Thyroid gland (tissue), 4 donors: ENCODE results near the gene CD300LB. TPM values are rescaled to one million over a fixed set of nuclear protein-coding genes. Genes with fewer than 3 reads are reported as not detected.

Source experiments
- DNase-seq, 2 donors: peaks; one replicate each; pipeline ENCODE4 v3.0.0-alpha.2; 2019
- H3K27ac ChIP-seq, 3 donors: fragments of 200-600 bp; sonication (generic); 1 replicate in 2 of 3; 2 replicates in 1 of 3; pipeline ENCODE4 v1.5.1; 2016 to 2019; ENCODE audit warnings: mild to moderate bottlenecking in 1 of 3, moderate library complexity in 1 of 3
- H3K27me3 ChIP-seq: fragments of 200-600 bp; sonication (generic); one replicate; pipeline ENCODE4 v1.5.1; 2019
- H3K36me3 ChIP-seq, 2 donors: fragments of 200-600 bp; sonication (generic); one replicate each; pipeline ENCODE4 v1.5.1; 2016 to 2019
- H3K4me1 ChIP-seq, 2 donors: fragments of 200-600 bp; sonication (generic); one replicate each; pipeline ENCODE4 v1.5.1; 2017 to 2019
- H3K4me3 ChIP-seq, 3 donors: fragments of 200-600 bp; sonication (generic); replicated peaks in 1 of 3; 1 replicate in 2 of 3; 2 replicates in 1 of 3; pipeline ENCODE4 v1.5.1; 2016; ENCODE audit warnings: mild to moderate bottlenecking in 1 of 3
- H3K9me3 ChIP-seq: fragments of 200-600 bp; sonication (generic); one replicate; pipeline ENCODE4 v1.5.1; 2017
- POLR2A ChIP-seq, 2 donors: fragments of 450-650 bp; IDR thresholded peaks; one replicate each; pipeline ENCODE4 v1.6.1; 2017; ENCODE audit warnings: antibody characterized with exemption in 2 of 2, mild to moderate bottlenecking in 2 of 2, moderate library complexity in 1 of 2
- WGBS, 2 donors: methylation state at CpG; one replicate each; pipeline ENCODE4 v1.1.5; 2017; 5-methylcytosine and 5-hydroxymethylcytosine counted together
- intact Hi-C: fragments of 100-400 bp; cut with DNase I; formaldehyde crosslinking; loops from one replicate; pipeline ENCODE4 v1.15.1; 2023
- total RNA-seq, 4 donors: library from RNA; depleted of rRNA; stranded (reverse); fragments of >200 nt; gene quantifications; one replicate each; pipeline ENCODE4 v1.2.3, GENCODE V29; 2016
- TF ChIP-seq, protein P1 (sequence below), 6 experiments: fragments of 200-600 bp in 3 of 6; fragments of 450-650 bp in 3 of 6; sonication (generic) in 3 of 6; IDR thresholded peaks; one replicate each; pipeline ENCODE4 v1.5.1; 2016 to 2019; ENCODE audit warnings: antibody characterized with exemption in 6 of 6, mild to moderate bottlenecking in 2 of 6, inconsistent platforms in 1 of 6, moderate library complexity in 1 of 6

Gene CD300LB
- total RNA-seq, 4 donors from 2014 or later: not detected

DNA sequence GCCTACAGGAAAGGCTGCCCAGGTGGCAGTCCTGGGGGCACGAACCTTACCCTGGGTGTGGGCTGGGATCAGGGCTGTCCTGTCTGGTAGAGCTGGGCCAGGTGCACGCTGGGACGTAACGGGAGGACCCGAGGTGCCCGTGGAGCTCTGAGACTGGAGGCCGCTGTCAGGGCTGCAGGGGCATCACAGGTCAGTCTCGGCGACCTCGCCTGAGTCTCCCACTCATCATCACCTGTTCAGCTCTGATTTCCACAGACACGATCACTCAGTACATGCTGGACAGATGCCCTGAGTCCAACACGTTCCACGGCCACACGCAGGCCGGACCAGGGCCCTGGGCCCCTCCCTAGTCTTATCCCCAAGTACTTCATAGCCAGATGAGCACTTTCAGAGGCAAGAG is 19.3 kb upstream of the CD300LB start:
- no peak for DNase-seq
- Histone ChIP-seq H3K27me3 (no peaks in the 10 kb centered on the region), H3K27ac (no peak overlapping the region), H3K36me3 (no peaks in the 10 kb centered on the region), H3K9me3 (no peaks in the 10 kb centered on the region), H3K4me3 (no peak overlapping the region), H3K4me1 (peaks cover 0 to 5% of the 10 kb centered on the region in 2 donors)
- WGBS, 2 donors: 74 to 89% methylated on average over 13 to 15 of the region's 15 CpGs
- TF ChIP-seq, protein P1, sequence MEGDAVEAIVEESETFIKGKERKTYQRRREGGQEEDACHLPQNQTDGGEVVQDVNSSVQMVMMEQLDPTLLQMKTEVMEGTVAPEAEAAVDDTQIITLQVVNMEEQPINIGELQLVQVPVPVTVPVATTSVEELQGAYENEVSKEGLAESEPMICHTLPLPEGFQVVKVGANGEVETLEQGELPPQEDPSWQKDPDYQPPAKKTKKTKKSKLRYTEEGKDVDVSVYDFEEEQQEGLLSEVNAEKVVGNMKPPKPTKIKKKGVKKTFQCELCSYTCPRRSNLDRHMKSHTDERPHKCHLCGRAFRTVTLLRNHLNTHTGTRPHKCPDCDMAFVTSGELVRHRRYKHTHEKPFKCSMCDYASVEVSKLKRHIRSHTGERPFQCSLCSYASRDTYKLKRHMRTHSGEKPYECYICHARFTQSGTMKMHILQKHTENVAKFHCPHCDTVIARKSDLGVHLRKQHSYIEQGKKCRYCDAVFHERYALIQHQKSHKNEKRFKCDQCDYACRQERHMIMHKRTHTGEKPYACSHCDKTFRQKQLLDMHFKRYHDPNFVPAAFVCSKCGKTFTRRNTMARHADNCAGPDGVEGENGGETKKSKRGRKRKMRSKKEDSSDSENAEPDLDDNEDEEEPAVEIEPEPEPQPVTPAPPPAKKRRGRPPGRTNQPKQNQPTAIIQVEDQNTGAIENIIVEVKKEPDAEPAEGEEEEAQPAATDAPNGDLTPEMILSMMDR (IDR thresholded peaks at IDR 0.05): no peak
- no peak for TF ChIP-seq POLR2A (IDR thresholded peaks at IDR 0.05)
- intact Hi-C loops: no loop called here

DNA sequence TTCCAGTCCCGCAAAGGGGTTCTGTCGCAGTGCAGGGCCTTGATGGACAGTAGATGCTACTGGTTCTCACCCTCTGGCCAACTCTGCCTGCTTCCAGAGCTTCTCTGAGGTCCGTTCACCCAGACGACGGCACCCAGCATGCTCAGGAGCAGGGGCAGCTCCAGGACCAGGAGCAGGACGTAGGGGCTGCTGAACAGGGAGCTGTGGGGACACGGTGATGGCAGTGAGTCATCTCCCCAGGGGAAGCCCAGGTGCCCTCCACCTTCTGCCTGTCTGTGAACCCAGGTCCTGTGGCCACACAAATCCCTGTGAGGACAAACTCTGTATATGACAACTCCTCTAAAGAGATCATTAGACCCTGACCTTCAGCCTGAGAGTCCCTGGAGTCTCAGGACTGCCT is 18.1 kb upstream of the CD300LB start:
- Histone ChIP-seq H3K27ac (no peak overlapping the region), H3K9me3 (no peaks in the 10 kb centered on the region), H3K36me3 (no peaks in the 10 kb centered on the region), H3K4me1 (peaks cover 0 to 8% of the 10 kb centered on the region in 2 donors), H3K27me3 (no peaks in the 10 kb centered on the region), H3K4me3 (no peak overlapping the region)
- no peak for TF ChIP-seq POLR2A (IDR thresholded peaks at IDR 0.05)
- TF ChIP-seq, protein P1 (IDR thresholded peaks at IDR 0.05): no peak
- intact Hi-C loops: no loop called here
- WGBS, 2 donors: 96 to 100% methylated on average over 2 of the region's 7 CpGs
- DNase-seq: no peak

DNA sequence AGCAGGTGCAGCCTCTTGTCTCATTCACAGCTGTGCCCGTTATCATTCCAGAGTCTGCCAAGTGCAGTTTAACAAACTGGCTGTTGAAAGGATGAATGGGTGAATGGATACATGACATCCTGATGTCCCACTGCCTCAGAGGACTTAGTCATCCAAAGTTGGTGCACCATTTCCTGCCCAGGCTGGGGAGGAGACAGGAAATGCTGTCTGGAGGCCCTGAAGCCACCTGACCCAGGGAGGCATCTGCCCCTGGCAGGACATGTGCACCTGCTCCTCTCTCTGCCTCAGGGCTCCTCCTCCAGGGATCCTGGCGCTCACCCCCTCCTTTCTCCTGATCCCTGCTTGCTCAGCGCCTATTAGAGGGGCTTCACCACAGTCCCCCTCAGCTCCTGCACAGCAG is 16.5 kb upstream of the CD300LB start:
- Histone ChIP-seq H3K9me3 (no peaks in the 10 kb centered on the region), H3K4me1 (peaks cover 0 to 8% of the 10 kb centered on the region in 2 donors), H3K27me3 (no peaks in the 10 kb centered on the region), H3K27ac (no peak overlapping the region), H3K36me3 (no peaks in the 10 kb centered on the region), H3K4me3 (no peak overlapping the region)
- DNase-seq: no peak
- TF ChIP-seq, protein P1 (IDR thresholded peaks at IDR 0.05): no peak
- no peak for TF ChIP-seq POLR2A (IDR thresholded peaks at IDR 0.05)
- intact Hi-C loops: no loop called here
- WGBS, 2 donors: 80 to 93% methylated on average over 3 of the region's 3 CpGs

- TF ChIP-seq, protein P1 (IDR thresholded peaks at IDR 0.05): no peak
- no peak for TF ChIP-seq POLR2A (IDR thresholded peaks at IDR 0.05)
- intact Hi-C loops: no loop called here
- no peaks in the 10 kb centered on the region for H3K27me3 ChIP-seq
- 90 to 94% methylated on average over 7 of the region's 7 CpGs for WGBS, 2 donors
- H3K4me3 ChIP-seq: no peak overlapping the region
- peaks cover 0 to 8% of the 10 kb centered on the region in 2 donors for H3K4me1 ChIP-seq
- H3K27ac ChIP-seq: no peak overlapping the region
- no peaks in the 10 kb centered on the region for H3K9me3 ChIP-seq
- DNase-seq: no peak
- no peaks in the 10 kb centered on the region for H3K36me3 ChIP-seq
These were observed 16.0 kb upstream of the CD300LB start for GRCh38 chr17:74547264-74547663.

DNA sequence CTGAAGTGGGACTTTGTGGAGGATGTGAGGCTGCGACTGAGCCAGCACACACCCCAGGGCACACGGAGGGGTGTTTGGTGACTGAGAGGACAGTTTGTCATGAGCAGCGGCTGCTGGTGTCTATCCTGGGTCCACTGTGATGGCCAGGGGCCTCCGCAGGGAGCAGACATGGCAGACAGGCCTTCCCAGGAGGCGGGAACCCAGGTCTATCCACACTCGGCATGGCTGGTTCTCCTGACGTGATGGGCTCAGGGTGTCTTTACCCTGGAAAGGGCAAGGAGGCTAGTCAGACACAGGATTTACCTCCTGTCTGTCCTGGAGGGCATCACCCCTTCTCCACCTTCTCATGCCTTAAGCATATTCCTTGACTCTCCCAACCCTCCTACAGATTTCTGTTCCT is 15.3 kb upstream of the CD300LB start:
- no peak for DNase-seq
- H3K36me3 ChIP-seq: no peaks in the 10 kb centered on the region
- H3K27me3 ChIP-seq: no peaks in the 10 kb centered on the region
- no peak overlapping the region for H3K4me3 ChIP-seq
- H3K4me1 ChIP-seq: peaks cover 0 to 8% of the 10 kb centered on the region in 2 donors
- intact Hi-C loops: no loop called here
- H3K27ac ChIP-seq: no peak overlapping the region
- no peaks in the 10 kb centered on the region for H3K9me3 ChIP-seq
- 92% methylated on average over 6 to 7 of the region's 7 CpGs for WGBS, 2 donors
- no peak for TF ChIP-seq POLR2A (IDR thresholded peaks at IDR 0.05)
- TF ChIP-seq, protein P1 (IDR thresholded peaks at IDR 0.05): no peak
